Epithelial cell of proximal tubule (primary cell): ENCODE data around the gene POM121. TPM values are rescaled to one million over a fixed set of nuclear protein-coding genes. Genes with fewer than 3 reads are reported as not detected.
"Not testable (repeated sequence)": the region's sequence is repeated elsewhere in the genome, so short reads cannot be mapped to it uniquely, and the experiment has no call there.

Experiments used
- DNase-seq: peaks from one replicate; pipeline ENCODE4 v3.0.0-alpha.2; 2011; ENCODE audit warnings: low read depth
- H3K4me3 ChIP-seq: 2 replicates; pipeline ENCODE4 v1.5.1; 2011; ENCODE audit warnings: low read depth, mild to moderate bottlenecking, low read length
- CTCF ChIP-seq: conservative IDR thresholded peaks from 2 replicates; pipeline ENCODE4 v1.5.1; 2012; ENCODE audit warnings: low read depth, mild to moderate bottlenecking, low read length
- total RNA-seq: library from RNA; depleted of rRNA; stranded (reverse); fragments of >200 nt; gene quantifications from 2 replicates; pipeline ENCODE4 v1.2.3, GENCODE V29; 2015

POM121 gene
- total RNA-seq, 1 donor from 2014 or later = 6.6 TPM

GRCh38 chr7:72924386-72924732, 536 bp upstream of the POM121 start:
- peak overlapping the region; percentile 75 for H3K4me3 ChIP-seq
- no peak for DNase-seq
- no peak for TF ChIP-seq CTCF

GRCh38 chr7:72925546-72926120, 738 bp downstream of the POM121 start:
- no peak for DNase-seq
- peak overlapping the region; percentile 75 for H3K4me3 ChIP-seq
- TF ChIP-seq CTCF = no peak

GRCh38 chr7:72927791-72928190, 2.9 kb downstream of the POM121 start:
- not testable (repeated sequence) for DNase-seq, H3K4me3 ChIP-seq

- H3K4me3 ChIP-seq, DNase-seq: not testable (repeated sequence)
- TF ChIP-seq CTCF = peak; percentile 16
Measured at GRCh38 chr7:72928216-72928615, 3.3 kb downstream of the POM121 start.

GRCh38 chr7:72942022-72942705, 17.3 kb downstream of the POM121 start:
- not testable (repeated sequence) for H3K4me3 ChIP-seq, DNase-seq

GRCh38 chr7:72942956-72943355, 18.1 kb downstream of the POM121 start:
- DNase-seq, H3K4me3 ChIP-seq: not testable (repeated sequence)

GRCh38 chr7:72944937-72945336, 20.0 kb downstream of the POM121 start:
- not testable (repeated sequence) for DNase-seq, H3K4me3 ChIP-seq

GRCh38 chr7:72945597-72945996, 20.7 kb downstream of the POM121 start:
- not testable (repeated sequence) for H3K4me3 ChIP-seq, DNase-seq

GRCh38 chr7:72946130-72946745, 21.3 kb downstream of the POM121 start:
- not testable (repeated sequence) for DNase-seq, H3K4me3 ChIP-seq
- peak; percentile 41 for TF ChIP-seq CTCF

GRCh38 chr7:72948714-72949113, 23.8 kb downstream of the POM121 start:
- H3K4me3 ChIP-seq, DNase-seq: not testable (repeated sequence)

GRCh38 chr7:72949276-72949675, 24.4 kb downstream of the POM121 start:
- not testable (repeated sequence) for DNase-seq, H3K4me3 ChIP-seq

- H3K4me3 ChIP-seq, DNase-seq: not testable (repeated sequence)
Measured at GRCh38 chr7:72949686-72950085, 24.8 kb downstream of the POM121 start.

- DNase-seq, H3K4me3 ChIP-seq: not testable (repeated sequence)
Measured at GRCh38 chr7:72950432-72950831, 25.5 kb downstream of the POM121 start.

- peak overlapping the region; percentile 47 for H3K4me3 ChIP-seq
- DNase-seq = not testable (repeated sequence)
Measured at GRCh38 chr7:72953901-72954562, 29.1 kb downstream of the POM121 start.
